Skeletal muscle cell (primary cell): ENCODE measurements around the gene ALOX15.

ENCODE experiments used
- DNase-seq: peaks from one replicate; pipeline ENCODE4 v3.0.0-alpha.2; 2010; ENCODE audit warnings: low read depth
- H3K4me3 ChIP-seq: 2 replicates; pipeline ENCODE4 v1.5.1; 2011; ENCODE audit warnings: low read depth, mild to moderate bottlenecking, control low read depth, low read length, moderate library complexity

The ALOX15 gene

GRCh38 chr17:4584101-4584916, 57.2 kb downstream of the ALOX15 start, which contains the start of gene SMTNL2:
TSS of gene SMTNL2 (plus strand) at chr17:4584529. CDS start at chr17:4584606, 77 bp downstream.
- H3K4me3 ChIP-seq, result peak within 1 kb of the TSS; percentile 21
- no peak for DNase-seq

- DNase-seq, result no peak
Observed at GRCh38 chr17:4583782-4584100, 57.7 kb downstream of the ALOX15 start.

GRCh38 chr17:4583206-4583605, 58.3 kb downstream of the ALOX15 start:
- no peak overlapping the region for H3K4me3 ChIP-seq
- DNase-seq, result no peak

More at GRCh38 chr17:4583782-4584100, 57.7 kb downstream of the ALOX15 start:
- no peak overlapping the region for H3K4me3 ChIP-seq

- H3K4me3 ChIP-seq, result no peak overlapping the region
- no peak for DNase-seq
Observed at GRCh38 chr17:4582691-4583090, 58.8 kb downstream of the ALOX15 start.

- DNase-seq, result no peak
- H3K4me3 ChIP-seq, result no peak overlapping the region
Observed at GRCh38 chr17:4582101-4582501, 59.4 kb downstream of the ALOX15 start.
